Chondrocyte (in vitro differentiated cells): Measurements from ENCODE around the gene EXOC8. TPM values are rescaled to one million over a fixed set of nuclear protein-coding genes. Genes with fewer than 3 reads are reported as not detected.
"Not testable (repeated sequence)": the region's sequence is repeated elsewhere in the genome, so short reads cannot be mapped to it uniquely, and the experiment has no call there.

Experiments used
- DNase-seq: peaks from one replicate; pipeline ENCODE4 v3.0.0; 2021; ENCODE audit warnings: mixed read lengths, low spot score
- H3K27ac Mint-ChIP-seq: one replicate; pipeline ENCODE4 v1.8.0; 2021; ENCODE audit warnings: mild to moderate bottlenecking, moderate library complexity, mixed read lengths; ENCODE audit not compliant: unreplicated experiment
- H3K27me3 Mint-ChIP-seq: 2 replicates; pipeline ENCODE4 v1.8.0; 2021; ENCODE audit warnings: low read depth, mixed read lengths
- H3K36me3 Mint-ChIP-seq: 2 replicates; pipeline ENCODE4 v1.8.0; 2021; ENCODE audit warnings: low read depth, mixed read lengths
- H3K4me1 Mint-ChIP-seq: 2 replicates; pipeline ENCODE4 v1.8.0; 2021; ENCODE audit warnings: low read depth, mild to moderate bottlenecking, mixed read lengths
- H3K4me3 Mint-ChIP-seq: one replicate; pipeline ENCODE4 v1.8.0; 2021; ENCODE audit warnings: mild to moderate bottlenecking, moderate library complexity, mixed read lengths; ENCODE audit not compliant: unreplicated experiment
- H3K9me3 Mint-ChIP-seq: 2 replicates; pipeline ENCODE4 v1.8.0; 2021; ENCODE audit warnings: low read depth, mixed read lengths
- CTCF ChIP-seq: fragments of 200-600 bp; sonication (generic); IDR thresholded peaks from 2 replicates; pipeline ENCODE4 v1.5.0; 2021; ENCODE audit warnings: antibody characterized with exemption, mild to moderate bottlenecking, moderate library complexity
- total RNA-seq: library from RNA; stranded (reverse); gene quantifications from 3 replicates; pipeline ENCODE4 v1.2.1, GENCODE V29; 2021

Gene EXOC8
- total RNA-seq, 1 donor from 2014 or later = 13.8 TPM

- Mint-ChIP-seq H3K27ac (peak overlapping the region; percentile 45), H3K27me3 (no peaks in the 10 kb centered on the region), H3K9me3 (no peaks in the 10 kb centered on the region), H3K4me3 (no peak overlapping the region), H3K4me1 (peaks cover 19% of the 10 kb centered on the region), H3K36me3 (peaks cover 15% of the 10 kb centered on the region)
- DNase-seq = no peak
- TF ChIP-seq CTCF = no peak
Observed at GRCh38 chr1:231353086-231353485, 15.4 kb upstream of the EXOC8 start.

GRCh38 chr1:231351816-231352215 lies 14.2 kb upstream of the EXOC8 start:
- Mint-ChIP-seq H3K4me1 (peaks cover 12% of the 10 kb centered on the region), H3K27ac (no peak overlapping the region), H3K36me3 (peaks cover 16% of the 10 kb centered on the region), H3K27me3 (no peaks in the 10 kb centered on the region), H3K4me3 (no peak overlapping the region), H3K9me3 (no peaks in the 10 kb centered on the region)
- no peak for DNase-seq
- TF ChIP-seq CTCF = no peak

- H3K4me3 Mint-ChIP-seq, H3K27ac Mint-ChIP-seq, DNase-seq, H3K4me1 Mint-ChIP-seq, H3K9me3 Mint-ChIP-seq, H3K27me3 Mint-ChIP-seq: not testable (repeated sequence)
- H3K36me3 Mint-ChIP-seq = peaks cover 19% of the 10 kb centered on the region
Observed at GRCh38 chr1:231348856-231349255, 11.2 kb upstream of the EXOC8 start.

DNA sequence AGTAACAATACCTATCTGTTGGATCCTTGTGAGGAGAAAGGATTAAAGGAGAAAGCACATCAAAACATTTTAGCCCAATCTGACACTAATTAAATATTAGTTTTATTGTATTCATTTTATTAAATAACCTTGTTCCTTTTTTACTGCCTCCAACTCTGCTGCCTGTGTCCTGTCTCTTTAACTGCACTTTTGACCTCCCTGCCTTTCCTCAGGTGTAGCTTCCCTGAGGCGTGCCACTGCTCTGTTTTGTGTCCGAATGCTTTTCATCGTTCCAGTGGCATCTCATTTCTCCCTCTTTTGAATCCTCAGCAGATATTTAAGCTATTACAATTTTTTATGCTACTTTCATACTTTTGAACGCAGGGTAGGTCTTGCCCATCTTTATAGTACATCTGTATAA lies 10.8 kb upstream of the EXOC8 start:
- no peaks in the 10 kb centered on the region for H3K27me3 Mint-ChIP-seq

DNA sequence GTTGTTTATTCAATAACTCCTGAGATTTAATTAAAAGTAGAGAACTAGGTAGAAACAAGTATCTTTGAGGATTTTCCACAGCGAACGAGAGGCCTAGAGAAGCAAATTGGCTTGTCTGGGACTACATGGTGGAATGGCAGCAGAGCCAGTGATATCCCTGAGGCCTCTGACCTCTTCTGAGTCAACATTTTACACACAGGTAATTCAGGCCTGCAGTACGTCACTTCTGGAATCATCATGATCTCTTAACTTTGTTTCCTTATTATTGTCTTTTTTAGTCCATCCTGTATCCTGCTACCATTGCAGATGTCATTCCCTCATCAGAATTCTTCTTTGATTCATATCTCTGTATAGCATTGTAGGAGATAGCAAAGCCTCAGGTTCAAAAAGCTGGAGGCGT lies 10.3 kb upstream of the EXOC8 start:
- Mint-ChIP-seq H3K27me3 (no peaks in the 10 kb centered on the region), H3K9me3 (no peaks in the 10 kb centered on the region), H3K27ac (no peak overlapping the region), H3K4me1 (no peaks in the 10 kb centered on the region), H3K4me3 (no peak overlapping the region), H3K36me3 (peaks cover 18% of the 10 kb centered on the region)
- TF ChIP-seq CTCF = no peak
- DNase-seq = no peak

More for the DNA sequence above, 10.8 kb upstream of the EXOC8 start:
- no peak for DNase-seq
- no peaks in the 10 kb centered on the region for H3K4me1 Mint-ChIP-seq
- peaks cover 19% of the 10 kb centered on the region for H3K36me3 Mint-ChIP-seq
- no peaks in the 10 kb centered on the region for H3K9me3 Mint-ChIP-seq
- no peak for TF ChIP-seq CTCF
- H3K4me3 Mint-ChIP-seq = no peak overlapping the region
- H3K27ac Mint-ChIP-seq = no peak overlapping the region

DNA sequence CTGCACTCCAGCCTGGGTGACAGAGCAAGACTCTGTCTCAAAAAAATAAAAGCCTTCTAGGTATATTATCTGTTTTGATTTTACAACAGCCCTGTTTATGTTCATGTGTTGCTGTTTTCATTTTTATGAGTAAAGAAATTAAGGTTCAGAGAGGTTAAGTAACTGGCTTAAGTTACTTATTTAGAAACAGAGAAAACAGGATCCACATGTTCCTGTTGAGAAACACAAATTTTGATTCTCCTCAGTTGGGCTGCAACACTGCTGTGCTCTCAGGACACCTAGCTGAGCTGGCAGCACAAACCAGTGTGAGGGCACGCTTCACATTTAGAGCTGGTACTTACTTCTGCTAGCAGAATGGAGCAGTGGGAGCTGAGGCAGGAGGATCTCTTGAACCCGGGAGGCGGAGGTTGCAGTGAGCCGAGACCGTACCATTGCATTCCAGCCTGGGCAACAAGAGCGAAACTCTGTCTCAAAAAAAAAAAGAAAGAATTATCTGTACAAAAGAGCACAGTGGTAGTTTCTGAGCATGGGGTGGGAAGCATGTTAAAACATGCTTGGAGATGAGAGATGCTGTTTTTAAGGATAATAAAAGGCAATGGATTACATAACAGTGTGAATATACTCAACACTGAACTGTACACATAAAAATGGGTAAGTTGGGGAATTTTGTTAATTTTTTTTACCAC lies 2.8 kb upstream of the EXOC8 start:
- no peak overlapping the region for H3K27ac Mint-ChIP-seq
- no peaks in the 10 kb centered on the region for H3K9me3 Mint-ChIP-seq
- TF ChIP-seq CTCF = no peak
- H3K27me3 Mint-ChIP-seq = no peaks in the 10 kb centered on the region
- peaks cover 12% of the 10 kb centered on the region for H3K36me3 Mint-ChIP-seq
- H3K4me3 Mint-ChIP-seq = no peak overlapping the region
- no peak for DNase-seq
- H3K4me1 Mint-ChIP-seq = peaks cover 35% of the 10 kb centered on the region
